Activated naive CD8-positive, alpha-beta T cell treated with anti-CD3 and anti-CD28 coated beads, Interleukin-2, amount 50 U/mL, for 24 hours (primary cell): ENCODE data around the gene ARHGEF38.

ENCODE experiments used
- ATAC-seq: fragments of 150-1000 bp; cut with Tn5 transposase; one replicate; pipeline ENCODE4 v1.10.0; 2021
- DNase-seq: peaks from one replicate; pipeline ENCODE4 v3.0.0; 2021
- H3K27ac Mint-ChIP-seq: one replicate; pipeline ENCODE4 v1.8.0; 2021; ENCODE audit warnings: mild to moderate bottlenecking, mixed read lengths
- H3K27me3 Mint-ChIP-seq: one replicate; pipeline ENCODE4 v1.8.0; 2021; ENCODE audit warnings: mixed read lengths
- H3K36me3 Mint-ChIP-seq: one replicate; pipeline ENCODE4 v1.8.0; 2021; ENCODE audit warnings: low read depth, mixed read lengths
- H3K4me1 Mint-ChIP-seq: one replicate; pipeline ENCODE4 v1.8.0; 2021; ENCODE audit warnings: mixed read lengths
- H3K4me3 Mint-ChIP-seq: one replicate; pipeline ENCODE4 v1.8.0; 2021; ENCODE audit warnings: mild to moderate bottlenecking, moderate library complexity, mixed read lengths
- H3K9me3 Mint-ChIP-seq: one replicate; pipeline ENCODE4 v1.8.0; 2021; ENCODE audit warnings: mixed read lengths

ARHGEF38 gene, protein sequence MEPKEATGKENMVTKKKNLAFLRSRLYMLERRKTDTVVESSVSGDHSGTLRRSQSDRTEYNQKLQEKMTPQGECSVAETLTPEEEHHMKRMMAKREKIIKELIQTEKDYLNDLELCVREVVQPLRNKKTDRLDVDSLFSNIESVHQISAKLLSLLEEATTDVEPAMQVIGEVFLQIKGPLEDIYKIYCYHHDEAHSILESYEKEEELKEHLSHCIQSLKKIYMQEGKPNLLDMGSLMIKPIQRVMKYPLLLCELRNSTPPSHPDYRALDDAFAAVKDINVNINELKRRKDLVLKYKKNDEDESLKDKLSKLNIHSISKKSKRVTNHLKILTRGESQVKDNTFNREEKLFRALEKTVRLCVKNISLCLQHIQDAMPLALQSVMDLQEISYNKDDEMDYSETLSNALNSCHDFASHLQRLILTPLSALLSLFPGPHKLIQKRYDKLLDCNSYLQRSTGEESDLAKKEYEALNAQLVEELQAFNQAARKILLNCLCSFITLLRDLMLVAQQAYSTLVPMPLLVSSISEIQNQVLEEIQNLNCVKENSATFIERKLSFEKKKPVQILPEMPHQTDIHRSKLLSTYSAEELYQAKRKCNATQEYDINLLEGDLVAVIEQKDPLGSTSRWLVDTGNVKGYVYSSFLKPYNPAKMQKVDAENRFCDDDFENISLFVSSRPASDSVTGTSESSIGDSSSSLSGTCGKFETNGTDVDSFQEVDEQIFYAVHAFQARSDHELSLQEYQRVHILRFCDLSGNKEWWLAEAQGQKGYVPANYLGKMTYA

DNA sequence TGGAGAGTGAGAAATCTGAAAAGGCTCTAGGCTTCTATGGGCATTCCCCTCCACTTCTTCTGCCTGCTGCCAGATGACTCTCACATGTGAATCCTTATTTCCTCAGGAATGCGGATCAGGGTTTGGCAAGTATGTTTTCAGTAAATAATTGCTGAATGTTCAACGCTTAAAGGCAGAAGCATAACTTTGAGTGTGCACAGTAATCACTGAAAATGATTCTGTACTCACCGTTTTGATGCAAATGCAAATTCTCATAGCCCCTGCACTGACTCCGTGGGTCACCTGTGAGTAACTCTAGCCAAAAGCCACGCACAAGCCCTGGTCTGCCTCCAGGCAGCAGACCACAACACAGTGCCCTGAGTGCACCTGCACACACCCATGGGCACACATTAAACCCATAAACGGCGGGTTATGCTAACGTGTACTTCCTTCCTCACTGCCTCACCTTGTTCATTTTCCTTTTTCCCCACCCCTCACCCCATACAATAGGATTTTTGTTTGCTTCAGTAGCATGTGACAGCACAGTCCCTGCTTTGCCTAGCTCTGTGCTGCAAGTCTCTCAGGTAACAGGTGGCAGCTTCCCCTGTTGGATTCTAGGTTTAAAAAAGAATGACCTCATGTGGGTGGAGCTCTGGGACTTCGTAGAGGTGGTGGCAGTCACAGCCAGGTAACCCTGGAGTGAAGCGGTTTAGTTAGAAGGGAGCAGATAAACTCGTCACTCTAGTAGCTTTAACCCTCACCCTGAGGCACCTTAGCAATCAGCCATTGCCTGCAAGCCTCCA lies at the start of gene ARHGEF38:
Gene ARHGEF38 (plus strand): TSS at position 656 of the 782 bp plus-strand sequence. CDS start 146 bp downstream, outside the sequence.
- ATAC-seq (no peak), DNase-seq (no peak)
- no peak within 1 kb of the TSS for H3K27ac Mint-ChIP-seq
- no peaks in the 10 kb centered on the region for H3K36me3 Mint-ChIP-seq
- no peak within 1 kb of the TSS for H3K4me3 Mint-ChIP-seq
- H3K9me3 Mint-ChIP-seq: no peaks in the 10 kb centered on the region
- peaks cover 8% of the 10 kb centered on the region for H3K27me3 Mint-ChIP-seq
- H3K4me1 Mint-ChIP-seq: no peaks in the 10 kb centered on the region

GRCh38 chr4:105503484-105503883 lies 48.9 kb upstream of the ARHGEF38 start:
- DNase-seq (no peak), ATAC-seq (no peak)
- Mint-ChIP-seq H3K27me3 (no peaks in the 10 kb centered on the region), H3K36me3 (no peaks in the 10 kb centered on the region), H3K4me3 (no peak overlapping the region), H3K9me3 (no peaks in the 10 kb centered on the region), H3K4me1 (no peaks in the 10 kb centered on the region), H3K27ac (no peak overlapping the region)

- Mint-ChIP-seq H3K4me3 (no peak overlapping the region), H3K27ac (no peak overlapping the region), H3K36me3 (no peaks in the 10 kb centered on the region), H3K9me3 (no peaks in the 10 kb centered on the region), H3K4me1 (no peaks in the 10 kb centered on the region), H3K27me3 (no peaks in the 10 kb centered on the region)
- no peak for DNase-seq
- ATAC-seq: no peak
These were observed 47.7 kb upstream of the ARHGEF38 start for GRCh38 chr4:105504744-105505143.

DNA sequence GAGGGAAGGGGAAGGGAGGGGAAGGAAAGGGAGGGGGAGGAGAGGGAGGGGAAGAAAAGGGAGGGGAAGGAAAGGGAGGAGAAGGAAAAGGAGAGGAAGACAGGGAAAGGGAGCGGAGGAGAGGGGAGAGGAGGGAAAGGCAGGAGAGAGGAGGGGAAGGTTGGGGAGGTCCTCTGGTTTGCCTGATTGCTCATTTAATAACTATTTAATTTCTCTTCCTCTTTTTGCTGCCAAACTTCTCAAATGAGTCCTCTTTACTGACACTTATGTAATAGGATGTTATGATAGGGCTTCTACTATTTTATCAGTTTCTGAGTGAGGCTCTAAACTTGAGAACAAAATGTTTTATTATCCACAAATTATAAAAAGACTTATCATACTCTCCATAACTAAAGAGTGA lies 43.1 kb upstream of the ARHGEF38 start:
- Mint-ChIP-seq H3K27me3 (peaks cover 2% of the 10 kb centered on the region), H3K36me3 (no peaks in the 10 kb centered on the region), H3K9me3 (no peaks in the 10 kb centered on the region), H3K4me3 (no peak overlapping the region), H3K27ac (no peak overlapping the region), H3K4me1 (no peaks in the 10 kb centered on the region)
- DNase-seq: no peak
- no peak for ATAC-seq

GRCh38 chr4:105509714-105510113 lies 42.7 kb upstream of the ARHGEF38 start:
- DNase-seq (no peak), ATAC-seq (no peak)
- no peaks in the 10 kb centered on the region for H3K36me3 Mint-ChIP-seq
- H3K4me3 Mint-ChIP-seq: no peak overlapping the region
- no peaks in the 10 kb centered on the region for H3K4me1 Mint-ChIP-seq
- H3K27ac Mint-ChIP-seq: no peak overlapping the region
- peaks cover 2% of the 10 kb centered on the region for H3K27me3 Mint-ChIP-seq
- no peaks in the 10 kb centered on the region for H3K9me3 Mint-ChIP-seq

DNA sequence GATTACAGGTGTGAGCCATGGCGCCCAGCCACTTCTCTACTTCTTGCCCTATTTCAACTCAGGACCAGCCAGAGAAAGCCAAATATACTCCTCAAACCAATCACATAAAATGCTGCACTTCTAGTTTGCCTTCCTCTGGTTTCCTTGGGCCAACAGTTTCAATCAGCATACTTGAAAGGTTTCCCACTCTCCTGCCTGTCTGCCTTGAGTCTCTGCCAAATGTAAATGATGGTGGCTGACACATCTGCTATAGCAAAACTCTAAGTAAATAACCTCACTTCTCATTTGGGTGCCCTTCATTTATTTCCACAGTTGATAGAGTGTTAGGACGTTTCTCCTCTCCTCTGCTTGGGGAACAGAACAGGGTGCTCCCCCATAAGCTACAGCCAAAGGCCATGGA lies 42.2 kb upstream of the ARHGEF38 start:
- Mint-ChIP-seq H3K27me3 (peaks cover 2% of the 10 kb centered on the region), H3K27ac (no peak overlapping the region), H3K4me3 (no peak overlapping the region), H3K36me3 (no peaks in the 10 kb centered on the region), H3K4me1 (no peaks in the 10 kb centered on the region), H3K9me3 (peaks cover 4% of the 10 kb centered on the region)
- DNase-seq (no peak), ATAC-seq (no peak)

- H3K27me3 Mint-ChIP-seq: peaks cover 11% of the 10 kb centered on the region
- no peaks in the 10 kb centered on the region for H3K36me3 Mint-ChIP-seq
- H3K9me3 Mint-ChIP-seq: no peaks in the 10 kb centered on the region
- H3K4me1 Mint-ChIP-seq: no peaks in the 10 kb centered on the region
- H3K27ac Mint-ChIP-seq: no peak overlapping the region
- H3K4me3 Mint-ChIP-seq: no peak overlapping the region
- peak; percentile 46 for ATAC-seq
- no peak for DNase-seq
These were observed 31.3 kb upstream of the ARHGEF38 start for GRCh38 chr4:105520819-105521790.

- H3K9me3 Mint-ChIP-seq: no peaks in the 10 kb centered on the region
- DNase-seq: no peak
- H3K4me1 Mint-ChIP-seq: no peaks in the 10 kb centered on the region
- H3K4me3 Mint-ChIP-seq: no peak overlapping the region
- H3K27me3 Mint-ChIP-seq: peaks cover 13% of the 10 kb centered on the region
- no peak overlapping the region for H3K27ac Mint-ChIP-seq
- no peaks in the 10 kb centered on the region for H3K36me3 Mint-ChIP-seq
- no peak for ATAC-seq
These were observed 25.8 kb upstream of the ARHGEF38 start for GRCh38 chr4:105526656-105527055.

GRCh38 chr4:105527081-105527480 lies 25.3 kb upstream of the ARHGEF38 start:
- DNase-seq: no peak
- Mint-ChIP-seq H3K36me3 (no peaks in the 10 kb centered on the region), H3K27ac (no peak overlapping the region), H3K4me3 (no peak overlapping the region), H3K4me1 (no peaks in the 10 kb centered on the region), H3K27me3 (peaks cover 13% of the 10 kb centered on the region), H3K9me3 (no peaks in the 10 kb centered on the region)
- no peak for ATAC-seq

DNA sequence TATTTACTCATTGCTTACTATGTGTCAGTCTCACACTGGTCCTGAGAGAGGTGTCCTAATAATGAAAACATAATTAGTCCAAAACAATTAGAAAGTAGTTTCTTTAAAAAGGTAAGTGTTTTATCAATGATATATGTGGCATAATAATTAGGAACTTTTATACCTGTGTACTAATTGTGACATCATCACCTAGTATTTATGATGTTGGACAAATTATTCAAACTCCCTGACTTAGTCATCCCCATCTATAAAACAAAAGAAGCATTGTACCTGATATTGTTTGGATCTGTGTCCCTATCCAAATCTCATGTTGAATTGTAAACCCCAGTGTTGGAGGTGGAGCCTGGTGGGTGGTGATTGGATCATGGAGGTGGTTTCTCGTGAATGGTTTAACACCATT lies 15.8 kb upstream of the ARHGEF38 start:
- DNase-seq: no peak
- Mint-ChIP-seq H3K27ac (no peak overlapping the region), H3K9me3 (peaks cover 10% of the 10 kb centered on the region), H3K4me3 (no peak overlapping the region), H3K4me1 (no peaks in the 10 kb centered on the region), H3K36me3 (no peaks in the 10 kb centered on the region), H3K27me3 (peaks cover 16% of the 10 kb centered on the region)
- no peak for ATAC-seq

DNA sequence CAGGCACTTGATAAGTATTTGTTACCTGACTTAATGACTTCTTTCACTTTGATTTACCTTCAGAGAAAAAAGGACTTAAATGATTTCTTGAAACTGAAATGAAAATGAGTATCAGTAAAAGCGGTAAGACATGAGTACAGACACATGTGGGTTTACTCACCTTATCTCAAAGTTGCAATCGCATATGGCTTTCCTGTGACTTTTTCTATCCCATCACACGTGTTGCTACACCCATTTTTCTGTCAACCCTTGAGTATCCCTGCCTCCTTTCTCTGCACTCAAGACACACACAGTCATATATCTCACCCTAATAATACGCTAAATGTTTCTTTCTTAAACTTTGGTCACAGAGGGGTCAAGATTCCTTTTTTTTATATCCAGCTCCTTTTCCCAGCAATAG lies 11.0 kb upstream of the ARHGEF38 start:
- H3K9me3 Mint-ChIP-seq: peaks cover 10% of the 10 kb centered on the region

GRCh38 chr4:105542039-105542438 lies 10.4 kb upstream of the ARHGEF38 start:
- Mint-ChIP-seq H3K4me3 (no peak overlapping the region), H3K27me3 (peaks cover 14% of the 10 kb centered on the region), H3K27ac (no peak overlapping the region), H3K4me1 (no peaks in the 10 kb centered on the region), H3K36me3 (no peaks in the 10 kb centered on the region), H3K9me3 (peaks cover 10% of the 10 kb centered on the region)
- ATAC-seq (no peak), DNase-seq (no peak)

More for the DNA sequence above, 11.0 kb upstream of the ARHGEF38 start:
- Mint-ChIP-seq H3K27ac (no peak overlapping the region), H3K36me3 (no peaks in the 10 kb centered on the region), H3K4me1 (no peaks in the 10 kb centered on the region), H3K27me3 (peaks cover 16% of the 10 kb centered on the region), H3K4me3 (no peak overlapping the region)
- no peak for DNase-seq
- no peak for ATAC-seq

DNA sequence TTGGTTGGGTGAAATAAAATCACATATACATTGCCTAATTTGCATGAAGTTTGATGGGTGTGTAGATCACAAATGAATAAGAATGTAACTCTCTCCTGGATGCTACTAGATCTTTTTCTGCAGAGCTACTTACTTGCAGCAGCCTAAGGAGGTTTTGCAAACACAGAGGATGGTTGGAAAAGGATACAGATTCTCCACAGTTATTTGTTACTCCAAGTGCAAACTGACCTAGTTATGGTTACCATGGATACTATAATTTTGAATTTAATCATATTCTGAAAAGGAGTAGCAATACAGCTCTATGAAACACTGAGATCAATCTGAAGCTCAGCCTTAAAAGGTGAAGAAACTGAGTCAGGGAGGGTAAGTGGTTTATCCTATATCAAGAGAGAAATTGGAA lies 9.1 kb upstream of the ARHGEF38 start:
- ATAC-seq (no peak), DNase-seq (no peak)
- H3K9me3 Mint-ChIP-seq: peaks cover 5% of the 10 kb centered on the region
- H3K27ac Mint-ChIP-seq: no peak overlapping the region
- H3K27me3 Mint-ChIP-seq: peaks cover 10% of the 10 kb centered on the region
- no peaks in the 10 kb centered on the region for H3K4me1 Mint-ChIP-seq
- H3K4me3 Mint-ChIP-seq: no peak overlapping the region
- no peaks in the 10 kb centered on the region for H3K36me3 Mint-ChIP-seq

- no peak for ATAC-seq
- no peak overlapping the region for H3K27ac Mint-ChIP-seq
- DNase-seq: no peak
- peaks cover 8% of the 10 kb centered on the region for H3K27me3 Mint-ChIP-seq
- H3K4me3 Mint-ChIP-seq: no peak overlapping the region
- no peaks in the 10 kb centered on the region for H3K4me1 Mint-ChIP-seq
- no peaks in the 10 kb centered on the region for H3K9me3 Mint-ChIP-seq
- H3K36me3 Mint-ChIP-seq: no peaks in the 10 kb centered on the region
These were observed 8.5 kb upstream of the ARHGEF38 start for GRCh38 chr4:105543881-105544280.
